H1 (cell line): ENCODE data around the gene SLC7A6OS. TPM values are rescaled to one million over a fixed set of nuclear protein-coding genes. Genes with fewer than 3 reads are reported as not detected.

Experiments
- CTCF ChIA-PET: fragments of 300-600 bp; sonication (Branson Sonifier 250); formaldehyde crosslinking; loops from one replicate; lab custom pipeline; 2021; ENCODE audit not compliant: partially characterized antibody; lab: Charles Lee
- POLR2A ChIA-PET: fragments of 300-600 bp; sonication (Branson Sonifier 250); formaldehyde crosslinking; loops from one replicate; lab custom pipeline; 2021; ENCODE audit warnings: inconsistent platforms; ENCODE audit not compliant: partially characterized antibody; lab: Charles Lee
- DNase-seq, 2 experiments: peaks; one replicate each; pipeline versions ENCODE4 v3.0.0 to v3.0.0-alpha.2; 2010 to 2022; ENCODE audit warnings: low spot score in 2 of 2, low read depth in 1 of 2, mixed read lengths in 1 of 2
- FAIRE-seq: peaks from 2 replicates; lab custom pipeline; 2011; peaks lifted over from hg19 to GRCh38; lab: Jason Lieb, UNC
- H2AFZ ChIP-seq: 2 replicates; pipeline ENCODE4 v1.8.1; 2012; ENCODE audit warnings: low read length, inconsistent platforms
- H2AK5ac ChIP-seq: 2 replicates; pipeline ENCODE4 v1.6.1; 2013; ENCODE audit warnings: low read depth, low read length
- H2BK120ac ChIP-seq: replicated peaks from 2 replicates; pipeline ENCODE3; 2013; ENCODE audit warnings: low read depth, low read length, inconsistent platforms
- H2BK12ac ChIP-seq: 2 replicates; pipeline ENCODE4 v1.6.1; 2013; ENCODE audit warnings: low read depth, low read length
- H2BK15ac ChIP-seq: 2 replicates; pipeline ENCODE4 v1.6.1; 2013; ENCODE audit warnings: low read length
- H2BK20ac ChIP-seq: 2 replicates; pipeline ENCODE4 v1.6.1; 2013; ENCODE audit warnings: low read length
- H2BK5ac ChIP-seq: 2 replicates; pipeline ENCODE4 v1.6.1; 2013; ENCODE audit warnings: low read depth, low read length
- H3K14ac ChIP-seq: 2 replicates; pipeline ENCODE4 v1.6.1; 2013; ENCODE audit warnings: inconsistent platforms; ENCODE audit not compliant: insufficient read length
- H3K18ac ChIP-seq: 2 replicates; pipeline ENCODE4 v1.6.1; 2013; ENCODE audit warnings: low read length; ENCODE audit errors: extremely low read depth
- H3K23ac ChIP-seq: 2 replicates; pipeline ENCODE4 v1.6.1; 2013; ENCODE audit warnings: inconsistent platforms; ENCODE audit not compliant: insufficient read length
- H3K23me2 ChIP-seq: 2 replicates; pipeline ENCODE4 v1.6.1; 2013; ENCODE audit warnings: low read depth, low read length
- H3K27ac ChIP-seq: 2 replicates; pipeline ENCODE4 v1.6.1; 2011; ENCODE audit warnings: low read depth, low read length, inconsistent platforms
- H3K27me3 ChIP-seq, 4 experiments: replicated peaks in 1 of 4; 1 replicate in 1 of 4; 2 replicates in 3 of 4; pipeline versions ENCODE4 v1.6.1 to v1.8.1; 2011 to 2013; ENCODE audit warnings: low read length in 3 of 4, mild to moderate bottlenecking in 3 of 4, inconsistent platforms in 2 of 4, mixed read lengths in 2 of 4, moderate library complexity in 1 of 4; ENCODE audit not compliant: control insufficient read depth in 3 of 4, insufficient read depth in 3 of 4; ENCODE audit errors: extremely low read depth in 1 of 4
- H3K36me3 ChIP-seq, 4 experiments: 2 replicates each; pipeline versions ENCODE4 v1.6.1 to v1.8.1; 2011 to 2013; ENCODE audit warnings: mild to moderate bottlenecking in 4 of 4, low read length in 3 of 4, moderate library complexity in 2 of 4, control low read depth in 1 of 4, inconsistent platforms in 1 of 4; ENCODE audit not compliant: insufficient read depth in 4 of 4, control insufficient read depth in 2 of 4
- H3K4ac ChIP-seq: replicated peaks from 2 replicates; pipeline ENCODE3; 2013; ENCODE audit warnings: low read length, low read depth, mixed read lengths, inconsistent platforms; ENCODE audit not compliant: insufficient read length
- H3K4me1 ChIP-seq, 4 experiments: replicated peaks in 1 of 4; 1 replicate in 1 of 4; 2 replicates in 3 of 4; pipeline versions ENCODE4 v1.6.1 to v1.8.1; 2011 to 2013; ENCODE audit warnings: low read length in 3 of 4, inconsistent platforms in 2 of 4, mixed read lengths in 1 of 4; ENCODE audit not compliant: insufficient read depth in 4 of 4, control insufficient read depth in 3 of 4
- H3K4me2 ChIP-seq, 2 experiments: 2 replicates each; pipeline versions ENCODE4 v1.6.1 to v1.8.1; 2011 to 2013; ENCODE audit warnings: low read depth in 2 of 2, low read length in 2 of 2, control low read depth in 1 of 2, inconsistent platforms in 1 of 2, mild to moderate bottlenecking in 1 of 2; ENCODE audit not compliant: insufficient read depth in 1 of 2
- H3K4me3 ChIP-seq, 4 experiments: fragments of 200-600, 300-600 bp in 1 of 4; sonication (generic), shearing (Covaris generic), sonication (Bioruptor Twin) in 1 of 4; 2 replicates each; pipeline versions ENCODE4 v1.5.1 to v1.8.1; 2011 to 2016; ENCODE audit warnings: low read length in 4 of 4, low read depth in 3 of 4, control low read depth in 2 of 4, inconsistent platforms in 2 of 4, mild to moderate bottlenecking in 2 of 4, mixed read lengths in 1 of 4, moderate library complexity in 1 of 4; ENCODE audit not compliant: insufficient read depth in 2 of 4; ENCODE audit errors: extremely low read depth in 1 of 4
- H3K56ac ChIP-seq: replicated peaks from 2 replicates; pipeline ENCODE3; 2013; ENCODE audit warnings: low read depth, mild to moderate bottlenecking, mixed read lengths, low read length, inconsistent platforms; ENCODE audit not compliant: insufficient read length
- H3K79me1 ChIP-seq: 2 replicates; pipeline ENCODE4 v1.6.1; 2013; ENCODE audit warnings: low read depth, low read length, control low read depth
- H3K79me2 ChIP-seq, 2 experiments: 2 replicates each; pipeline versions ENCODE4 v1.6.1 to v1.8.1; 2012 to 2013; ENCODE audit warnings: low read length in 2 of 2, mild to moderate bottlenecking in 2 of 2, inconsistent platforms in 1 of 2; ENCODE audit not compliant: insufficient read depth in 2 of 2, control insufficient read depth in 1 of 2
- H3K9ac ChIP-seq, 4 experiments: replicated peaks in 1 of 4; 1 replicate in 1 of 4; 2 replicates in 3 of 4; pipeline versions ENCODE4 v1.6.1 to v1.8.1; 2011 to 2013; ENCODE audit warnings: low read depth in 3 of 4, low read length in 3 of 4, control low read depth in 2 of 4, mild to moderate bottlenecking in 2 of 4, moderate library complexity in 2 of 4, inconsistent platforms in 1 of 4; ENCODE audit errors: extremely low read depth in 1 of 4
- H3K9me3 ChIP-seq, 2 experiments: 2 replicates each; pipeline versions ENCODE4 v1.6.1 to v1.8.1; 2012 to 2013; ENCODE audit warnings: mild to moderate bottlenecking in 2 of 2, moderate library complexity in 2 of 2, control low read depth in 1 of 2, inconsistent platforms in 1 of 2, low read depth in 1 of 2, low read length in 1 of 2, mixed read lengths in 1 of 2; ENCODE audit not compliant: insufficient read depth in 2 of 2
- H4K20me1 ChIP-seq, 2 experiments: replicated peaks in 1 of 2; 2 replicates each; pipeline versions ENCODE3 to v1.8.1; 2011 to 2013; ENCODE audit warnings: inconsistent platforms in 2 of 2, low read length in 2 of 2, mild to moderate bottlenecking in 1 of 2; ENCODE audit not compliant: insufficient read depth in 2 of 2, control insufficient read depth in 1 of 2
- H4K5ac ChIP-seq: 2 replicates; pipeline ENCODE4 v1.6.1; 2013; ENCODE audit warnings: low read length, low read depth, mixed read lengths, inconsistent platforms; ENCODE audit not compliant: insufficient read length
- H4K8ac ChIP-seq: 2 replicates; pipeline ENCODE4 v1.8.0; 2013; ENCODE audit warnings: mild to moderate bottlenecking, moderate library complexity, low read length, inconsistent platforms; ENCODE audit not compliant: insufficient read depth; ENCODE audit errors: extremely low read depth
- H4K91ac ChIP-seq: replicated peaks from 2 replicates; pipeline ENCODE3; 2013; ENCODE audit warnings: low read length, mixed read lengths, inconsistent platforms; ENCODE audit not compliant: insufficient read length
- CTCF ChIP-seq, 3 experiments: IDR thresholded peaks; 1 replicate in 2 of 3; 2 replicates in 1 of 3; pipeline versions ENCODE4 v1.5.1 to v1.6.1; 2011; ENCODE audit warnings: low read length in 3 of 3, mild to moderate bottlenecking in 3 of 3, inconsistent platforms in 2 of 3, low read depth in 1 of 3, moderate library complexity in 1 of 3; ENCODE audit not compliant: insufficient read depth in 1 of 3; ENCODE audit errors: control extremely low read depth in 1 of 3
- NANOG ChIP-seq: IDR thresholded peaks from 2 replicates; pipeline ENCODE4 v1.6.1; 2011; ENCODE audit warnings: low read length, low read depth, mild to moderate bottlenecking, inconsistent platforms; ENCODE audit not compliant: insufficient read depth, poor library complexity, severe bottlenecking
- RFX5 ChIP-seq: IDR thresholded peaks from 2 replicates; pipeline ENCODE4 v1.6.1; 2011; ENCODE audit warnings: low read depth, low read length, improper control_type of control experiment, borderline replicate concordance
- RXRA ChIP-seq: IDR thresholded peaks from 2 replicates; pipeline ENCODE4 v1.6.1; 2011; ENCODE audit warnings: low read depth, mild to moderate bottlenecking, low read length, moderate library complexity; ENCODE audit not compliant: insufficient read depth
- WGBS, 2 experiments: shearing (Covaris generic) in 1 of 2; methylation state at CpG; one replicate each; pipeline versions ENCODE4 v1.1.6 to v1.1.7; 2013 to 2015; ENCODE audit warnings: low lambda C conversion rate in 2 of 2, mixed read lengths in 2 of 2, inconsistent platforms in 1 of 2, low coverage in 1 of 2, missing lambda C conversion rate in 1 of 2; ENCODE audit not compliant: insufficient replicate concordance in 2 of 2, insufficient coverage in 1 of 2, insufficient read length in 1 of 2; ENCODE audit errors: extremely low coverage in 1 of 2, missing lambda C conversion rate in 1 of 2; 5-methylcytosine and 5-hydroxymethylcytosine counted together
- polyA plus RNA-seq, 7 experiments: library from polyadenylated mRNA; depleted of rRNA in 3 of 7; stranded (reverse) in 5 of 7; unstranded in 2 of 7; fragments of >200 nt in 5 of 7; fragments of 200-250 nt in 2 of 7; gene quantifications; 1 replicate in 5 of 7; 2 replicates in 1 of 7; 4 replicates in 1 of 7; pipeline versions ENCODE4 v1.2.1 to v1.2.3, GENCODE V29; 2011 to 2013; ENCODE audit warnings: missing spikeins in 2 of 7, mixed read lengths in 2 of 7
- total RNA-seq: library from RNA; stranded (reverse); fragmentation: NEBNext Ultra II Directional; extraction: Animal tissue kit (Norgen Biotek cat#: 25700); gene quantifications from 2 replicates; pipeline ENCODE4 v1.2.1, GENCODE V29; 2021

Gene SLC7A6OS
- total and polyA plus RNA-seq, 2 of the 8 experiments (the other 6 are each of a cell fraction or from before 2014, with no cell fraction given): 7.3 to 21.3 TPM

GRCh38 chr16:68324780-68325357 lies 14.1 kb upstream of the SLC7A6OS start:
- H2BK20ac ChIP-seq: no peak overlapping the region
- H2AFZ ChIP-seq: no peak overlapping the region
- H3K9me3 ChIP-seq: no peaks in the 10 kb centered on the region
- no peak overlapping the region for H2BK5ac ChIP-seq
- DNase-seq (no peak), FAIRE-seq (no peak)
- no peak overlapping the region for H2BK120ac ChIP-seq
- no peak overlapping the region for H3K18ac ChIP-seq
- CTCF ChIA-PET: interaction anchor here (1.6 to 16.2 kb wide), 4 partner anchors 10 to 64 kb away, joined by 3 to 221 read pairs (median 8); partner anchors contain the start of genes PRMT7, SLC7A6 and SLC7A6OS
- no peak overlapping the region for H3K27ac ChIP-seq
- H4K91ac ChIP-seq: no peak overlapping the region
- POLR2A ChIA-PET: interaction anchor here (8.7 kb wide), 1 partner anchor 13 kb away, joined by 44 read pairs; the partner anchor contains the start of genes PRMT7 and SLC7A6OS
- H3K4me1 ChIP-seq: peaks cover 0 to 4% (median 1%) of the 10 kb centered on the region in 4 experiments; a peak in 2 of 7 replicates
- H3K14ac ChIP-seq: no peak overlapping the region
- H3K23ac ChIP-seq: no peak overlapping the region
- no peaks in the 10 kb centered on the region for H3K79me2 ChIP-seq
- no peak overlapping the region for H3K9ac ChIP-seq
- H3K56ac ChIP-seq: no peak overlapping the region
- no peak overlapping the region for H3K4me3 ChIP-seq
- H4K5ac ChIP-seq: no peak overlapping the region
- H3K79me1 ChIP-seq: no peaks in the 10 kb centered on the region
- peaks cover 2 to 26% (median 8%) of the 10 kb centered on the region in 4 experiments; a peak in 5 of 8 replicates for H3K36me3 ChIP-seq
- no peak overlapping the region for H3K4me2 ChIP-seq
- H3K23me2 ChIP-seq: no peaks in the 10 kb centered on the region
- H2BK12ac ChIP-seq: no peak overlapping the region
- H3K27me3 ChIP-seq: no peaks in the 10 kb centered on the region
- H2AK5ac ChIP-seq: no peak overlapping the region
- no peak overlapping the region for H3K4ac ChIP-seq
- H2BK15ac ChIP-seq: no peak overlapping the region
- H4K8ac ChIP-seq: no peak overlapping the region
- peaks cover 0 to 6% of the 10 kb centered on the region in 2 experiments for H4K20me1 ChIP-seq
- WGBS, 2 experiments: 92% methylated on average over 8 of the region's 8 CpGs; no CpG with 5 or more reads in 1 of the 2 experiments
- TF ChIP-seq NANOG (no peak), RFX5 (no peak), CTCF (IDR thresholded peaks at IDR 0.05; ENCODE audit: control extremely low read depth in 1 of 3, insufficient read depth in 1 of 3, low read depth in 1 of 3, low read length in 3 of 3) (no peak), RXRA (no peak)
